Left ventricle myocardium inferior (tissue), 1 donor: ENCODE measurements around the gene MBD2. TPM values are rescaled to one million over a fixed set of nuclear protein-coding genes. Genes with fewer than 3 reads are reported as not detected.
"Not testable (repeated sequence)": the region's sequence is repeated elsewhere in the genome, so short reads cannot be mapped to it uniquely, and the experiment has no call there.

Source experiments
- DNase-seq: peaks from one replicate; pipeline ENCODE4 v3.0.0-alpha.2; 2020
- H3K27ac ChIP-seq: fragments of 200-600 bp; replicated peaks from 2 replicates; pipeline ENCODE4 v1.8.0; 2021
- H3K27me3 ChIP-seq: fragments of 200-600 bp; 2 replicates; pipeline ENCODE4 v1.8.0; 2021; ENCODE audit warnings: low read depth
- H3K36me3 ChIP-seq: fragments of 200-600 bp; 2 replicates; pipeline ENCODE4 v1.8.0; 2021
- H3K4me1 ChIP-seq: fragments of 200-600 bp; 2 replicates; pipeline ENCODE4 v1.8.0; 2021
- H3K4me3 ChIP-seq: fragments of 200-600 bp; 2 replicates; pipeline ENCODE4 v1.8.0; 2021; ENCODE audit warnings: mild to moderate bottlenecking, moderate library complexity
- H3K9me3 ChIP-seq: fragments of 200-600 bp; replicated peaks from 2 replicates; pipeline ENCODE4 v1.8.0; 2021
- CTCF ChIP-seq: fragments of 200-600 bp; IDR thresholded peaks from 2 replicates; pipeline ENCODE4 v1.8.0; 2021; ENCODE audit warnings: antibody characterized with exemption, mild to moderate bottlenecking, borderline replicate concordance
- intact Hi-C: fragments of 100-400 bp; cut with micrococcal nuclease; formaldehyde crosslinking; loops from one replicate; pipeline ENCODE4 v1.11.0; 2022
- total RNA-seq: library from RNA; stranded (reverse); fragmentation: NEBNext Ultra II Directional; extraction: Animal tissue kit (Norgen Biotek cat#: 25700); gene quantifications from one replicate; pipeline ENCODE4 v1.2.1, GENCODE V29; 2021
- donor health status: DM: no; HTN: yes; CAD: no; lungs with severe emphysema.

Gene MBD2
- total RNA-seq, 1 donor from 2014 or later = 43.7 TPM

GRCh38 chr18:54125429-54125828, 99.0 kb downstream of the MBD2 start:
- Histone ChIP-seq H3K36me3 (no peaks in the 10 kb centered on the region), H3K27me3 (no peaks in the 10 kb centered on the region), H3K4me3 (no peak overlapping the region), H3K4me1 (peaks cover 2% of the 10 kb centered on the region), H3K27ac (no peak overlapping the region), H3K9me3 (no peaks in the 10 kb centered on the region)
- DNase-seq = no peak
- TF ChIP-seq CTCF = no peak
- intact Hi-C loops = no loop called here

- H3K9me3 ChIP-seq, H3K27ac ChIP-seq, DNase-seq, H3K27me3 ChIP-seq, intact Hi-C loops, H3K36me3 ChIP-seq, H3K4me3 ChIP-seq, H3K4me1 ChIP-seq: not testable (repeated sequence)
Measured at GRCh38 chr18:54123720-54124440, 100.6 kb downstream of the MBD2 start.

- intact Hi-C loops = loop anchor here (10.0 kb wide), 2 partner anchors 415 to 555 kb away; no protein-coding TSS in a partner anchor
- DNase-seq = no peak
- H3K27me3 ChIP-seq = no peaks in the 10 kb centered on the region
- TF ChIP-seq CTCF = peak; percentile 81
- peaks cover 3% of the 10 kb centered on the region for H3K4me1 ChIP-seq
- peak overlapping the region; percentile 18 for H3K4me3 ChIP-seq
- H3K9me3 ChIP-seq = no peaks in the 10 kb centered on the region
- H3K36me3 ChIP-seq = no peaks in the 10 kb centered on the region
- H3K27ac ChIP-seq = no peak overlapping the region
Measured at GRCh38 chr18:54119524-54120019, 104.9 kb downstream of the MBD2 start.

- no peaks in the 10 kb centered on the region for H3K9me3 ChIP-seq
- H3K4me3 ChIP-seq = no peak overlapping the region
- no peak for TF ChIP-seq CTCF
- no peak for DNase-seq
- H3K36me3 ChIP-seq = no peaks in the 10 kb centered on the region
- intact Hi-C loops = loop anchor here (10.0 kb wide), 2 partner anchors 413 to 553 kb away; no protein-coding TSS in a partner anchor
- H3K27ac ChIP-seq = no peak overlapping the region
- H3K27me3 ChIP-seq = peaks cover 8% of the 10 kb centered on the region
- peaks cover 3% of the 10 kb centered on the region for H3K4me1 ChIP-seq
Measured at GRCh38 chr18:54117853-54118773, 106.4 kb downstream of the MBD2 start.

- H3K36me3 ChIP-seq = no peaks in the 10 kb centered on the region
- H3K4me1 ChIP-seq = peaks cover 3% of the 10 kb centered on the region
- DNase-seq = no peak
- no peak overlapping the region for H3K4me3 ChIP-seq
- peaks cover under 1% of the 10 kb centered on the region for H3K9me3 ChIP-seq
- TF ChIP-seq CTCF = no peak
- intact Hi-C loops = loop anchor here (10.0 kb wide), 2 partner anchors 412 to 552 kb away; no protein-coding TSS in a partner anchor
- H3K27me3 ChIP-seq = peaks cover 8% of the 10 kb centered on the region
- no peak overlapping the region for H3K27ac ChIP-seq
Measured at GRCh38 chr18:54116541-54117257, 107.8 kb downstream of the MBD2 start.
